ENCODE data around the gene ADAMTS10.

GRCh38 chr19:8578642-8579265 lies 31.8 kb downstream of the ADAMTS10 start:
- TF ChIP-seq CTCF (IDR thresholded peaks at IDR 0.05) = peak; percentile 81 to 96 (median 91)
- TF ChIP-seq POLR2A (IDR thresholded peaks at IDR 0.05) = no peak

Data from heart left ventricle (tissue), 13 donors.